ENCODE data around the gene ZNF816. TPM values are rescaled to one million over a fixed set of nuclear protein-coding genes. Genes with fewer than 3 reads are reported as not detected.
"Not testable (repeated sequence)": the region's sequence is repeated elsewhere in the genome, so short reads cannot be mapped to it uniquely, and the experiment has no call there.

The ZNF816 gene
- total RNA-seq, 1 donor from 2014 or later, result 5.9 TPM

GRCh38 chr19:52942386-52943133 is 20.1 kb downstream of the ZNF816 start:
- H3K4me3 ChIP-seq, result peak overlapping the region; percentile 90
- DNase-seq, result peak; percentile 94
- peak overlapping the region; percentile 87 for H3K27ac ChIP-seq (replicated peaks)
- TF ChIP-seq CTCF (IDR thresholded peaks at IDR 0.05; ENCODE audit: borderline replicate concordance), result no peak
- H3K9me3 ChIP-seq (replicated peaks), result peaks cover 11% of the 10 kb centered on the region
- H3K27me3 ChIP-seq (ENCODE audit: low read depth), result no peaks in the 10 kb centered on the region
- intact Hi-C loops (cut with micrococcal nuclease), result no loop called here
- H3K4me1 ChIP-seq, result peaks cover 26% of the 10 kb centered on the region
- H3K36me3 ChIP-seq, result no peaks in the 10 kb centered on the region

GRCh38 chr19:52941941-52942385 is 20.7 kb downstream of the ZNF816 start:
- Histone ChIP-seq H3K4me3 (peak overlapping the region; percentile 90), H3K9me3 (replicated peaks) (peaks cover 5% of the 10 kb centered on the region), H3K36me3 (no peaks in the 10 kb centered on the region), H3K27me3 (ENCODE audit: low read depth) (no peaks in the 10 kb centered on the region), H3K27ac (replicated peaks) (peak overlapping the region; percentile 87), H3K4me1 (peaks cover 26% of the 10 kb centered on the region)
- peak; percentile 27 for DNase-seq
- intact Hi-C loops (cut with micrococcal nuclease), result no loop called here
- TF ChIP-seq CTCF (IDR thresholded peaks at IDR 0.05; ENCODE audit: borderline replicate concordance), result no peak

GRCh38 chr19:52941523-52941922 is 21.2 kb downstream of the ZNF816 start:
- Histone ChIP-seq H3K4me3 (peak overlapping the region; percentile 90), H3K27ac (replicated peaks) (peak overlapping the region; percentile 87), H3K4me1 (peaks cover 26% of the 10 kb centered on the region)
- H3K36me3 ChIP-seq; H3K27me3 ChIP-seq (ENCODE audit: low read depth); H3K9me3 ChIP-seq (replicated peaks); DNase-seq; intact Hi-C loops (cut with micrococcal nuclease): not testable (repeated sequence)

- H3K27ac ChIP-seq (replicated peaks); H3K36me3 ChIP-seq; H3K9me3 ChIP-seq (replicated peaks); DNase-seq; H3K4me3 ChIP-seq; H3K27me3 ChIP-seq (ENCODE audit: low read depth); intact Hi-C loops (cut with micrococcal nuclease): not testable (repeated sequence)
- peaks cover 26% of the 10 kb centered on the region for H3K4me1 ChIP-seq
Observed at GRCh38 chr19:52940905-52941304, 21.8 kb downstream of the ZNF816 start.

- Histone ChIP-seq H3K27me3 (ENCODE audit: low read depth) (no peaks in the 10 kb centered on the region), H3K9me3 (replicated peaks) (no peaks in the 10 kb centered on the region), H3K36me3 (no peaks in the 10 kb centered on the region), H3K4me3 (no peak overlapping the region), H3K27ac (replicated peaks) (no peak overlapping the region), H3K4me1 (peaks cover 22% of the 10 kb centered on the region)
- TF ChIP-seq CTCF (IDR thresholded peaks at IDR 0.05; ENCODE audit: borderline replicate concordance), result no peak
- intact Hi-C loops (cut with micrococcal nuclease), result no loop called here
- DNase-seq, result no peak
Observed at GRCh38 chr19:52938761-52939160, 23.9 kb downstream of the ZNF816 start.

GRCh38 chr19:52936954-52937325 is 25.7 kb downstream of the ZNF816 start:
- H3K36me3 ChIP-seq, result no peaks in the 10 kb centered on the region
- H3K27ac ChIP-seq (replicated peaks), result no peak overlapping the region
- intact Hi-C loops (cut with micrococcal nuclease), result no loop called here
- no peak for TF ChIP-seq CTCF (IDR thresholded peaks at IDR 0.05; ENCODE audit: borderline replicate concordance)
- H3K4me1 ChIP-seq, result peaks cover 6% of the 10 kb centered on the region
- DNase-seq, result no peak
- H3K9me3 ChIP-seq (replicated peaks), result no peaks in the 10 kb centered on the region
- no peaks in the 10 kb centered on the region for H3K27me3 ChIP-seq (ENCODE audit: low read depth)
- no peak overlapping the region for H3K4me3 ChIP-seq

Measured in left ventricle myocardium inferior (tissue), 1 donor.